Superior temporal gyrus (tissue), 1 donor: ENCODE data around the gene PURB.
"Not testable (repeated sequence)": the region's sequence is repeated elsewhere in the genome, so short reads cannot be mapped to it uniquely, and the experiment has no call there.

Experiments
- DNase-seq: peaks from one replicate; pipeline ENCODE4 v3.0.0-alpha.2; 2016; ENCODE audit errors: extremely low spot score

PURB gene

GRCh38 chr7:44885394-44886317 lies at the start of gene PURB:
PURB (minus strand) TSS chr7:44885530; CDS start chr7:44885348, 182 bp downstream.
- DNase-seq, result peak; percentile 94

DNA sequence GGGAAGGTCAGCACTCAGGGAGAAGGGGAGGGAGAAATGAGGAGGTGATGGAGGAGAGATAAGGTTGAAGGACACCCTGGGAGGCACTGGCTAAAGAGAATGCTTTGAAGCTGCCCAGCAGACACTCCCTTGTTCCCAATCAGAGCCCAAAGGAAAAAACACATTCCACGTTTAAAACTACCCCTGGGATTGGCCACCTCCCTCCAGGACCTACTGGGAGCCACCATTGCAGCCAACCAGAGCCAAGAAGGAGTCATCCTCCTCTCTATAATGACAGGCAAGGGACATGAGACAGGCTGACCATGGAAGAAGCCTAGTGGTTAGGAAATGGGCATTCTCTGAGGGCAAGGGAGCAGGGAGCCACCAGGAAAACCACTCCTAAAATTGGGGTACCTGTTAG lies 49.7 kb upstream of the PURB start:
- no peak for DNase-seq

- DNase-seq, result not testable (repeated sequence)
Observed at GRCh38 chr7:44934510-44934909, 49.2 kb upstream of the PURB start.

DNA sequence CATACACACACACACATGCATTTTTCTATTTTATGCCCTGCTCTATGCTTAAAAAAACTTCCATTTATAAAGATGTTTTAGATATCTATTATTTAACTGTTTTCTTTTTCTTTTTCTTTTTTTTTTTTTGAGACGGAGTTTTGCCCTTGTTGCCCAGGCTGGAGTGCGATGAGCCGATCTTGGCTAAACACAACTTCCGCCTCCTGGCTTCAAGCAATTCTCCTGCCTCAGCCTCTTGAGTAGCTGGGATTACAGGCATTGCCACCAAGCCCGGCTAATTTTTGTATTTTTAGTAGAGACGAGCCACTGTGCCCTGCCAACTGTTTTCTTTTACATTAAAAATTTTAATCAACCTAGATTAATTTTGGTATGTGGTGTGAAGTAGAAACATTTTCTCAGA lies 45.6 kb upstream of the PURB start:
- DNase-seq, result no peak

DNA sequence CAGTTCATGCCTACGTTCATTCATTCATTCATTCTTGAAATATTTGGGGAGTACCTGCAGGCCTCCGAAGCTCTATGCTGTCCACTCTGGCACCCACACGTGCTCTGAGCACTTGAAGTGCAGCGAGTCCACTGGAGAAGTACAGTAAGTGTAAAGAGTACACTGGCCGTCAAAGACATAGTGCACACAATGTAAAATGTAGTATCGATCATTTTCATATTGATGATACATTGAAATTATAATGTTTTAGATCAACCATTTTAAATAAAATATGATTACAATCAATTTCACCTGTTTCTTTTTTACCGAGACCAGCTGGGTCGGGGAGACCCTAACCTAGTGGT lies 37.0 kb upstream of the PURB start:
- DNase-seq, result no peak

DNA sequence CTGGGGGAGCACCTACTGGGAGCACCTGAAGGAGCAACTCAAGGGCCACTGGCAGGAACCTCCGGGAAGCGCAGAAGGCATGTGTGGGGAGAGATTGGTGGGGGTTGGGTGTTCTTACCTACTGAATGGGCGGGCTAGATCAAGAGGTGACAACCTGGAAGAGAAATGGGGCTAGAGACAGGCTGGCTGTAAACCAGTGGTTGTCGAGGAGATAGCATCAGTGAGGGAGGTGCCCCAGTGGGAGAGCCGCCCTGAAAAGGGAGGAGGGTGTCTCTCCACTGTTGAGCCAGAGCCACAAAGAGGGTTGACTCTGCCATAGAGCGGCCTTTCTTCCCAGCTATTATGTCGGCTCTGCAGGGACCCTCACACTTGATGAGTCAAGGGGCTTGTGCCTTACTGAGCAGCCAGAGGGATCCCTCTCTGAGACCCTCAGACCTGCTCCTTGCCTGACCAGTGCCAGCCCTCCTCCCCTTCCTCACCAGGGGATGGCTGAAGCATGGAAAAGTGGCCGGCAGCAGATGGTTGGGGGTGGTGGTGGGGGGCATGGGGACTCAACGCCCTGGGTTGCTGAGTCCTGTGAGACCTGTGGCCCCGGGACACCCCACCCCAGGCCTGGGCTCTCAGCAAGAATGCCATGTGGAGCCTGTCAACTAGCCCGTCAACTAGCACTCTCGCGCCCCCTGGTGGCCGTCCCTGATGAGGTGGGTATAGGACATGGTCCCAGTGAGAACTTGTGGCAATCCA lies 36.4 kb upstream of the PURB start:
- DNase-seq, result peak; percentile 92

DNA sequence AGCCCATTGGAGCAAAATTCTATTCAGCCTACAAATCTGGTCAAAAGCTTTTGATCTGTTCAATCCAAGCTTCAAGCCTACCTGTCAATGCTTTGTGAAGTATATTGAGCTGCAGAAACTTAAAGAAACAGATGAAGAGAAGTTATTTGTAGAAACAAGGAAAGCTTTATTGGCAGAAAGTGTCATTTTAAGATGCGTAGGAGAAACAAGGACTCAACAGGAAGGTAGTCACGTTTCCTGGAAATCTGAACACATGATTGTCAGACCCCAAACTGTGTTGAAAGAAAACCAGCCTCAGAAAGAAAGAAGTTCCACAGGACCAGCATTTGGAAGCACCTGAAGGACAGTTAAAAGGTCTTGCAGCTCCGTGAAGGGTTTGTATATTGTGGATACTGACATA lies 34.8 kb upstream of the PURB start:
- no peak for DNase-seq

DNA sequence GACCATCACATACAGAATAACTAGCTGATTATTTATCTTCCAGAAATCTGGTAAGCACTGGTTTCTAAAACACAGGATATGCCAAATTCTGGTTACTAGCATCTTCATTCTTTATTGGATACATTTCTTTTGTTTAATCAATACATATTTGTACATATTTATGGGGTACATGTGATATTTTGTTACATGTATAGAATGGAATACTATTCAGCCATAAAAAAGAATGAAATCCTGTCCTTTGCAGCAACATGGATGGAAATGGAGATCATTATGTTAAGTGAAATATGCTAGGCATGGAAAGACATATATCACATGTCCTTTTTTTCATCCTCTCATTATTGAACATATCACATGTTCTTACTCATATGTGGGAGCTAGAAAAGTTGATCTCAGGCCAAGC lies 32.7 kb upstream of the PURB start:
- no peak for DNase-seq

- no peak for DNase-seq
Observed at GRCh38 chr7:44917465-44917864, 32.1 kb upstream of the PURB start.

- DNase-seq, result peak; percentile 42
Observed at GRCh38 chr7:44914992-44915607, 29.8 kb upstream of the PURB start.

- no peak for DNase-seq
Observed at GRCh38 chr7:44912775-44913347, 27.5 kb upstream of the PURB start.

DNA sequence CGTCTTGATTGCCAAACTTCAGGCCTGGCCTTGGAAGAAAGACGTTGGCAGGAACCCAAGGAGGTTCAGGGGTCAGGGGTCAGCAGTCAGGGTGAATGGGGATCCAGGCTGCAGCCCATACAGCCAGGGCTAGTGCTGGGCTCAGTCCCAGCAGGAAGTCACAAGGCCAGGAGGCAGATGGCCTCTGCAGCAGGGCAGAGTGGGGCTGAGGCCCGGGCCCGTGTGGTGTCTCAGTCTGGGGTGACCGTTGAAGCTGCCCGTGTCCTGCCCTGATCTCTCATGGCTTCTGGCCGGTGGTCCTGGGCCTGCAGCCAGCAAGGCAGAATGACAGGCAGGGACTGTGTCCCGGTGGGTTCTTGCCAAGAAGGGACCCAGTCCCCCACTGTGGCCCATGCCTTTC lies 26.6 kb upstream of the PURB start:
- no peak for DNase-seq

DNA sequence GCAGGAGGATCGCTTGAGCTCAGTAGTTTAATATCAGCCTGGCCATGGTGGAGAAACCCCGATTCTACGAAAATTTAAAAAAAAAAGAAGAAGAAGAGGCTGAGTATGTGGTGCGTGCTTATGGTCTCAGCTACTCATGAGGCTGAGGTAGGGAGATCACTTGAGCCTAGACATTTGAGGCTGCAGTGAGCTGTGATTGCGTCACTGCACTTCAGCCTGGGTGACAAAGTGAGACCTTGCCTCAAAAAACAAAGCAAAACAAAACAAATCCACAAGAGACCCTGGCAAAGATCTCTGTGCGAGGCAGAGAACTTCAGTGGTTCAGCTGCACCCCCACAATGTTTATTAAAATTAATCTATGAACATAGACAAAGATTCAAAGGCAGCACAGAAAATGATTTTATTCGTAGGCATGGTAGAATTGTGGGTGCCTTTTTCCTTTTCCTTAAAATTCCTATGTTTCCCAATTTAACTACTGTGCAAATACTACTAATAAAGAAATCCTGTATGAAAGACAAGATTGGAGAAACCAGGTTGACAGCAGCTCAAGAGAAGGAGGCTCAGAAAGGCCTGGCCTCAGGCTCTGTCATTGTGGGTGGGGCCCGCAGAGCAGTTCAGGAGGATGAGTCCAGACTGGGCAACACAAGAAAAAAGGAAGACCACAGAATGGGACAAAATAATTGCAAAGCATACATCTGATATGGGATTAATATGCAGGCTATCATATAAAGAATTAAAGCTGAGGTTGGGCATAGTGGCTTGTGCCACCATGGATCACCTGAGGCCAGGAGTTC lies 24.5 kb upstream of the PURB start:
- DNase-seq, result no peak

DNA sequence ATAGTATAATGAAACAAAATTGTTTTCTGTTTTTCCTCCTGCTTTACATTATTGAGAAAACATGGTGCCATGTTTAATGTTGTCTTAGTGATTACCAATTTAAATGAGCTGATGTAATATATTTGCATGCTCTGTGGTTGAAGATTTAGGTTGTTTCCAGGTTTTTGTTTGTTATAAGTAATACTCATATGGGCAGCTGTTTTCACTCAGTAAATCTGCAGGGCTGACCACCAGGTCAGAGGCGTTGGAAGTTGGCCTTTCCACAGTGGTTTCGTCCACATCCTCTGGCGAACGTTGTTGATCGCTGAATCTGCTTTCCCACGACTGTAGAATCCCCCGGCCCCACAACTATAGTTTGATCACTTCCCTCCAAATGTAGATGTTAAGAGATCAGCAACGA lies 21.6 kb upstream of the PURB start:
- no peak for DNase-seq

- no peak for DNase-seq
Observed at GRCh38 chr7:44905002-44905635, 19.8 kb upstream of the PURB start.

GRCh38 chr7:44899443-44899842 lies 14.1 kb upstream of the PURB start:
- no peak for DNase-seq

GRCh38 chr7:44898039-44898438 lies 12.7 kb upstream of the PURB start:
- no peak for DNase-seq

GRCh38 chr7:44897309-44897708 lies 12.0 kb upstream of the PURB start:
- no peak for DNase-seq

- DNase-seq, result peak; percentile 47
Observed at GRCh38 chr7:44894888-44895580, 9.7 kb upstream of the PURB start.

GRCh38 chr7:44893710-44894234 lies 8.4 kb upstream of the PURB start:
- DNase-seq, result no peak
